Inferior parietal cortex (tissue), 1 donor: ENCODE measurements around the gene RAB42.
"Not testable (repeated sequence)": the region's sequence is repeated elsewhere in the genome, so short reads cannot be mapped to it uniquely, and the experiment has no call there.

Experiments
- DNase-seq: peaks from one replicate; pipeline ENCODE4 v3.0.0-alpha.2; 2016; ENCODE audit errors: extremely low spot score

RAB42 gene, protein sequence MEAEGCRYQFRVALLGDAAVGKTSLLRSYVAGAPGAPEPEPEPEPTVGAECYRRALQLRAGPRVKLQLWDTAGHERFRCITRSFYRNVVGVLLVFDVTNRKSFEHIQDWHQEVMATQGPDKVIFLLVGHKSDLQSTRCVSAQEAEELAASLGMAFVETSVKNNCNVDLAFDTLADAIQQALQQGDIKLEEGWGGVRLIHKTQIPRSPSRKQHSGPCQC

DNA sequence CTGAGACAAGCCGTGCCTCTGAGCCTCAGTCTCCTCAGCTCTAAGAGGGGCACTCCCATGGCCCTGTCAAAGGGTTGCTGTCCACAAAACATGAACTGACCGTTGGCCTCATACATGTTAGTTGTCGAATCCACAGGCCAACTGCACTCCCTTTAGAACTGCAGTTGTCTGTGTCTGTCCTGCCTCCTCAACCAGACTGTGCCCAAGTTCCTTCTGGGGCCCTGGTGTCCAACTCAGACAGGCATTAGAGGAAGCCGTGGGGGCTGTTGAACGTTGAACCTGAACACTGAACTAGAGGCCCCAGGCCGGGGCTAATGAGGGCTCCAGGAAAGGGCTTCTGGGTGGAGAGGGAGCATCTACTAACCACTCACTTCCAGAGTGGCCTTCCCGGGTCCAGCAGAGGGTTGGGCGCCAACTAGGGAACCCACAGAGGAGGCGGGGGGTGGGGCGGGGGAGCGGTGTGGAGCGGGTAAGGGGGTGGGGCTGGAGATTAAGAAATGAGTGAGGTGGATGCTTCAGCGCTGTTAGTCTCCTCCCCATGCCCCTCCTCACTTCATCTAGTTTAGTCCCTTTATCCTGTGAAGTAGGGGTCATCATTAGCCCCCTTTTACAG is at the start of gene RAB42:
RAB42 (plus strand) TSS at position 558 of the 613 bp plus-strand sequence. CDS start 247 bp downstream, outside the sequence.
- DNase-seq, result no peak

DNA sequence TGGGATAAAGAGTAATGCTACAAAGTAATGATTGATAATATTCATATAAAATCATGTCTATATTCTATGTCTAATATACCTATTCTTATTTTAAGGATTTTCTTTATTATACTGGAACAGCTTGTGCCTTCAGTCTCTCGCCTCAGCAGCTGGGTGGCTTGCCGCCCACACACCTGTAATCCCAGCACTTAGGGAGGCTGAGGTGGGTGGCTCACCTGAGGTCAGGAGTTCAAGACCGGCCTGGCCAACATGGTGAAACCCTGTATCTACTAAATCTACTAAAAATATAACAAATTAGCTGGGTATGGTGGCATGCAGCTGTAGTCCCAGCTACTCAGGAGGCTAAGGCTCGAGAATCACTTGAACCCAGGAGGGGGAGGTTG is 46.8 kb upstream of the RAB42 start:
- DNase-seq, result no peak

DNA sequence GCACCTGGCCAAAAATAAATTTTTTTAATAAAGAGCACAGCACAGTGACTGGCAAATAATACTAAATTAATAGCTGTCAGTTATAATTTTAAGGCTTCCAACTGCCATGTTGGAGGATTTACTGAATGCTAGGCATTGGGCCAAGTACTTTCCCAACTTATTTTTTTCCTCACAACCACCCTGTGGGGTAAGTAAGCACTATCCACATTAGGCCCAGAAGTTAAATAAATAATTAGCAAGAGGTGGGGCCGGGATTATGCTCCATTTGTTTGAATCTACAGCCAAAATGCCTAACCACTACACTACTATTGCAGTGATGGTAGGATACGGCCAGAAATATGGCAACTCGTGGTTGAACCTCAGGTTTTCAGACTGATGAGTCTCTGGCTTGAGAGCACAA is 43.7 kb upstream of the RAB42 start:
- no peak for DNase-seq

DNA sequence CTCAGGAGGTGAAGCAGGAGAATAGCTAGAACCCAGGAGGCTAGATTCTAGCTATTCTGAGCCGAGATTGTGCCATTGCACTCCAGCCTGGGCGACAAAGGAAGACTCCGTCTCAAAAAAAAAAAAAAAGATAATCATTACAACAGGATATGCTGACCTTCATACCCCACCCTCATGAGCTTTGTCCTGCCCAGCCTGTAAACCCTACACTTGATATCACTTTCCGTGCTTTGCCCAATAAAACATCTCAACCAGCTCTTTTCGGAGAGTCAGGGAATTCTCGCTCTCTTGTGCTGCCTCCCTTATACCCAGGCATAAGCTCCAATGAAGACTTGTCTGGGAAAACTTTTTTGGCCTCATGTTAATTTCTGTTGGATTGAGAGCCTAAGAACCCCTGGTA is 40.7 kb upstream of the RAB42 start:
- no peak for DNase-seq

DNA sequence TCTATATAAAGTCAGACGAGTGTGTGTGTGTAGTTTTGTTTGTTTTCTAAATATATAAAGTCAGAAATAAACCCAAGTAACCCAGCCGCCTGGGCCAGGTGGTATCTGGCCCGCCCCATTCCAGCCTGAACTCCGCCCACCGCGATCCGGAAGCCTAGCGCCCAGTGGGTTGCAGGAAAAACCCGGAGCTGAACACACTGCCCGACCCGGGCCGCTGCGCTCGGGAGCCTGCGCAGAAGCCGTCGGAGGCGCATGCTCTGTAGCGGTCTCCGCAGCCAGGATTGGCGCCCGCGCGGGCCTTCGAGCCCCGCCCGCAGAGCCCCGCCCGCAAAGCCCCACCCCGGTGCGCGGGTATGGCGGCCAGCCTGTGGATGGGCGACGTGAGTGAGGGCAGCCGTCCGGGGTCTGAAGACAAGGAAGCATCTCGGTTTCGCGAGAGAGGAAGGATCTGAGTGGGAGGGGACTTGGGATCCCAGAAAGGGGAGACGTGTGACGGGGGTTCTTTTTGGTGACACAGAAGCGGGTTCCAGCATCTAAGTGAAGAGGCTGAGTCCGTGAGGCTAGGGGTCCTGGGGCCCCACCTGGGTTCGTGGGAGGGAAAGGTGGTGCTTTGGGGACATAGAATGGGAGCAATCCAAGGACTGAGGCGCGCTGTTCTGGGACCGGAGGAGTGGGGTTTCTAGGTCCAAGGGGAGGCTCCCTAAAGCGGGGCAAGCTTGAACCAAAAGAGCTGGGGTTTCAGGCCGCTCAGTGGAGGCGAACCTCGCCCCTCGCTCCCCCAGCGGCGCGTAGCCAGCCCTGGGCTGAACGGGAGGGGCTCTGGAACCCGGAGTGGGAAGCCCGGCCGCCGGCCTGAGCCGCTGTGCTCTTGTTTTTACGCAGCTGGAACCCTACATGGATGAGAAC is 39.1 kb upstream of the RAB42 start, which contains the start of gene TRNAU1AP:
TRNAU1AP (plus strand) TSS at position 328 of the 906 bp plus-strand sequence; CDS start at position 354, 26 bp downstream.
- DNase-seq, result peak; percentile 96

DNA sequence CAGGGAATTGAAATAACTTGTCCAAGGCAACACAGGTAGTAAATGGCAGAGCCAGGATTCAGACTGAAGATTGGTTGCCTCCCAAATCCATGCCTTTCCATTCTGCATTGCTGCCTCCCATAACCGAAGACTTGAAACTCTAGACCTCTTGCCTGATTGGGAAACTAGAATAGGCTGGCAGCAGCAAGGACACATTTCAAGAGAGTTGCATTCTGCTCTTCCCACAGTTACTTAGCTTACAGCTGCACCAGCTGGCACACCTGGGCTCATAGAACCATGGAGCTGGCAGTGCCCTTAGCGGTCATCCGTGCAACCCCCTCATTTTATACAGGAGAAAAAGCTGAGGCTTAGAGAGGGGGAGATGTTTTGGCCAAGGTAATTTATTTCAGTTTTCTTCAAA is 31.2 kb upstream of the RAB42 start:
- no peak for DNase-seq

DNA sequence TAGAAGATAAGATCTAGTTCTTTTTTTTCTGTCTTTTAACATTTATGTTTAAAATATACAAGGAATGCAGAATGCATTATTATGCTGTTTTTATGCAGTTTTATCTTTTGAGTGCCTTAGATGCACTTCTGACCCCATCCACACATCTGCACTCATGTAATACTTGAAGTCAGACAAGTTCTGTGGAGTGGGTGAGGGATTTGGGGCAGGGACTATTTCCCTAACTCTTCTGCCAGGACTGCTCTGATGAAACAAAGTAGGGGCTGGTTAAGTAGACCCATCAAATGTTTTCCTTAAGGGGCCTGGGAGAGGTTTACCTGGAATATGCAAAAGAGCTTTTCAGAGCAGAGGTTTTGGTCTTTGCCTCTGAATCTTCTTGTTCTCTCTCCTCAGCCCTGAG is 27.8 kb upstream of the RAB42 start:
- no peak for DNase-seq

DNA sequence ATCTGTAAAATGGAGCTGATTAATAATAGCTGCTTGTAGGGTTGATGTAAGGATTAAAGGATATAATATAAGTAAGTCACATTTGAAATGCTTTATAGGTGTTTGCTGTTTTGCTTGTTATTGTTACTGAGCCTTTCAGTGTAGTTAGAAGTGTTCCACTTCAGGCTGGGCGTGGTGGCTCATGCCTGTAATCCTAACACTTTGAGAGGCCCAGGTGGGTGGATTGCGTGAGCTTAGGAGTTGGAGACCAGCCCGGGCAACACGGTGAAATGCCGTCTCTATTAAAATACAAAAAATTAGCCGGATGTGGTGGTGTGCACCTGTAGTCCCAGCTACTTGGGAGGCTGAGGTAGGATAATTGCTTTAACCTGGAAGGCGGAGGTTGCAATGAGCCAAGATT is 27.0 kb upstream of the RAB42 start:
- DNase-seq, result no peak

DNA sequence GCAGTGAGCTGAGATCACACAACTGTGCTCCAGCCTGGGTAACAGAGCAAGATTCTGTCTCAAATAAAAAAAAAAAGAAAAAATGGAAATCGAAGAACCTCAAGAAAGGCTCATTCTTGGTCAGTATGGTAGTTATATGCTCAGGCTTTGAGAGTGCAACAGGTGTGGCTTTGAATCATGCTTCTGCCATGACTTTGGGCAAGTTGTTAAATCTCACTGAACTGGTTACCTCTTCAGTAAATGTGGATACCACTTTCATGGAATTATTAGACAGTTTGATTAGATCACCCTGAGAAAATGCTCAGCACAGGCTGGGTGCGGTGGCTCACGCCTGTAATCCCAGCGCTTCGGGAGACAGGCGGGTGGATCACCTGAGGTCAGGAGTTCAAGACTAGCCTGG is 26.3 kb upstream of the RAB42 start:
- no peak for DNase-seq

DNA sequence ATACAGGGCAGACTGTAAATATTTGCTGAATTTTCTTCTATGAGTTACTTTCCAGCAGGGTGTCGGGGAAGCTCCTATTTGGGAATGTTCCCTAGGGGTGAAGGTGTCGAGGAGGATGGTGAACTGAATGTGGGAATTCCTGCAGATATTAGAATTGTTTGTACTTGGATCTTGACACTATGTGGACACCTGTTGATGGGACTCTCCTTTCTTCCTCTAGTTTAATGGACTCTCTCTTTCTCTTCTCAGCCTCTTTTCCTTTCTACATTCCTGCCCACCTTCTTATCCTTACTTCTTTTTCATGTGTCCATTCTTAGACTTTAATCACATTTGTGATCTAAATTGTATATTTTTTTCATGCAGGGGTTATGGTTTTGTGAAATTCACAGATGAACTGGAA is 25.1 kb upstream of the RAB42 start:
- DNase-seq, result no peak

DNA sequence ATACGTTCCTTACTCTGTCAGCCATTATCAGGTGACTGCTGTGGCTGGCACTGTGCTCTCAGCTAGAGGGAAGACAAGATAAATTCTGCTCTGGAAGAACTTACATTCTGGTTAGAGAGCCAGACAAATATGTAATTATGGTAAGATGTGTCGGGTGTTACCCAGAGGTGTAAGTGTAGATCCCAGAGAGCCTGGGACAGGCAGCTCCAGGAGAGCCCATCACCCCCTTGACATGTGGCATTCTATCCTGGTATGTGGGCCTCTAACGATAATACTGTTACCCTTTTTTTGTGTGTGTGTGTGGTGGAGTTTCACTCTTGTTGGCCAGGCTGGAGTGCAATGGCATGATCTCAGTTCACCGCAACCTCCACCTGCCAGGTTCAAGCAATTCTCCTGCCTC is 20.2 kb upstream of the RAB42 start:
- no peak for DNase-seq

DNA sequence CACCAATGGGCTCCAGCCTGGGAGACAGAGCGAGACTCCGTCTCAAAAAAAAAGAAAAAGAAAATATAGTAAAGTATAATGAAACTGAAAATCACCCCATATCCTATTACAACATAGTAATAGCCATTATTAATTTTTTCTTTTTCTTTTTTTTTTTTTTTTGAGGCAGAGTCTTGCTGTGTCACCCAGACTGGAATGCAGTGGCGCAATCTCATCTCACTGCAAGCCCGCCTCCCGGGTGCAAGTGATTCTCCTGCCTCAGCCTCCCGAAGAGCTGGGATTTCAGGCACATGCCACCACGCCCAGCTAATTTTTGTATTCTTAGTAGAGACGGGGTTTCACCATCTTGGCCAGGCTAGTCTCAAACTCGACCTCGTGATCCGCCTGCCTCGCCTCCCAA is 19.2 kb upstream of the RAB42 start:
- DNase-seq, result not testable (repeated sequence)

DNA sequence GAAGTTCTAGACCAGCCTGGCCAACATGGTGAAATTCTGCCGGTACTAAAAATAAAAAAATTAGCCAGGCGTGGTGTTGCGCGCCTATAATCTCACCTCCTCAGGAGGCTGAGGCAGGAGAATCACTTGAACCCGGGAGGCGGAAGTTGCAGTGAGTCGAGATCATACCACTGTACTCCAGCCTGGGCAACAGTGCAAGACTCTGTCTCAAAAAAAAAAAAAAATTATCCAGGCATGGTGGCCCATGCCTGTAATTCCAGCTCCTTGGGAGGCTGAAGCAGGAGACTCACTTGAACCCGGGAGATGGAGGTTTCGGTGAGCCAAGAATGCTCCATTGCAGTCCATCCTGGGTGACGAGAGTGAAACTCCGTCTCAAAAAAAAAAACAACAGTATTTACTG is 18.5 kb upstream of the RAB42 start:
- no peak for DNase-seq

DNA sequence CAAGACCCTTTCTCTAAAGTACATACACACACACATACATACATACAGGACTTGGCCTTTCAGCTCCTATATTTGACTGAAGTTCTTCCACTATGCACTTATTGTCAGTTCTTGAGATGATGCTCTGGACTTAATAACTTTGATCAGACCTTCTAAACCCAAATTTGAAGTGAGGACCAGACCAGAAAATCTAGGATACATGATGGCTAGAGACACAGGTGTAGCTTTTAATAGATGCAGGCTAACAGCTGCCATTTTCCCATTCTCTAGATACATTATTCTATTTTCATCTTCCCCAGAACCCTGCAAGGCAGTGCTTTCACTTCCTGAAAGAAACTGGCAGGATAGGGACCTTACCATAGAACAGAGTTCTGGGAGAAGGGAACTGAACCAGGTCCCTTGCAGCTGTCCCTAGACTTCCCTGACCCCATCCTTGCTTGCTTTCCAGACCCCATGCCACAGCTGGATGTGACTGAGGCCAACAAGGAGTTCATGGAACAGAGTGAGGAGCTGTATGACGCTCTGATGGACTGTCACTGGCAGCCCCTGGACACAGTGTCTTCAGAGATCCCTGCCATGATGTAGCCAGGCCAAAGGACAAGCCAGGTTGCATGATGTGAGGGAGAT is 14.9 kb upstream of the RAB42 start:
- DNase-seq, result no peak

DNA sequence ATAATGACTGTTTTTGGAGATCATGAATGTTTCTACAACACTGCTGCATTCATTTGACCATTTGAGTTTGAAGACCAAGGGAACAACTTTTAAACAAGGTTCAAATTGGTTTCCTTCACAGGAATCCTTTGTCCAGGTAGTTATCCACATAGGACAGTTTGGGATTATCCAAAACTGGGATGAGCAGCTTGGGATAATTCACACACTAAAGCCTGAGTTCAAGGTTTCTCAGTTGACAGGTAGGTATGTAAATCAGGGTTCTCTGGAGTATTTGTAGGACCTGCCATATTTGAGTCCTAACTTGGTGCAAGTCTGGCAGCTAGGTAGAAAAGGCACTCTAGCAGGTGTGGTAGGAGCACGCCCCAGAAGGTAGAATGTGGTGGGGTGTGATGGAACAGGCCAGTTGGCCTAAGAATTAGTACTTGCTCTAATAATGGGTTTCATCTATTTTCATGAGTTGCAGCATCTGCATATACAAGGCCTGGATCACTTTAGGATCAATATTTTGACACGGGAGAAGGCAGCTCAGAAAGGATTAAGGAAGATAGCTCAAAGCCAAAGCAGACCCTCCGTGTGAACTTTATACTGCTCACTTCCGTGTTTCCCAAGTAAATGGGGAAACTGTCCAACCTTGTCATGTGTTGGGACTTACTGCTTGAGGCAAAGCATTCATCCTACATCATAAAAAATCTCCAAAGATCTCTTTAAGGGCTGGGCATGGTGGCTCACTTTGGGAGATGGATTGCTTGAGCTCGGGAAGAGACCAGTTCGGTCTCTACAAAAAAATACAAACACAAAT is 14.1 kb upstream of the RAB42 start:
- DNase-seq, result no peak

DNA sequence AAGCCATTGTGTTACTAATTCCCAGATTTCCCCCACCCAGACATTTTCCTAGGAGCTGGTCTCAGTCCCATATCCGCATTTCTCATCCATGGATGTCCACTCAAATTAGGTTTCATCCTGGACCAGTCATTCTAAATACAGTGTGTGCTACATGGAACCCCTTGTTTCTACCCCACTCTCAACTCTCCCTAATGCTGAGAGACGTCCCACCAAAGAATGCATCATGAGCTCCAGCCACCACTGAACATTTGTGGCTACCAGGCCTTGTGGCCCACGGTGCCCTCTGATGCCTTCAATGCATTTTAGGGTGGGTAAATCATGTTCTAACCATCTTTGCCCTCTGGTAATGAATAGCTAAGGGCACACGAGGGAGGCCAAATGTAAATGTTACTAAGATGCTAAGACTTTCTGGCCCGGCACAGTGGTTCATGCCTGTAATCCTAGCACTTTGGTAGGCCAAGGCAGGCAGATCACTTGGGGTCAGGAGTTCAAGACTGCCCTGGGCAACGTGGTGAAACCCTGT is 13.3 kb upstream of the RAB42 start:
- DNase-seq, result no peak

DNA sequence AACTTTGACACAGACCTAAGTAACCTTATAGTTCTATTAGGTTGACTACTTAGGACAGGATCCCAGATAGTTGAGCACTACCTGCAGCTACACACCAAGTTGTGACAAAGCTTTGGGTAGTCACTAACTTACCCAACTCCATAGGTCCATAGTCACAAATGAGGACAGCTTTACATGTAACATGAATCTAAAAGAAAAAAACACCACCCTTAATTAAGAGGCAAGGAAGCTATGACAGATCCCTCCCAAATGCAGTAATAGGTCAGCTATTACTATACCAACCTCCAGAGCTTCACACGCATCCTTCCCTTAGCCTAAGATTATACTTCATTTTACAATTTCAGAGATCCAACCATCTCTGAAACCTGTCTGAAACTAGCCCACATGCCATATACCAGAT is 12.7 kb upstream of the RAB42 start:
- no peak for DNase-seq

DNA sequence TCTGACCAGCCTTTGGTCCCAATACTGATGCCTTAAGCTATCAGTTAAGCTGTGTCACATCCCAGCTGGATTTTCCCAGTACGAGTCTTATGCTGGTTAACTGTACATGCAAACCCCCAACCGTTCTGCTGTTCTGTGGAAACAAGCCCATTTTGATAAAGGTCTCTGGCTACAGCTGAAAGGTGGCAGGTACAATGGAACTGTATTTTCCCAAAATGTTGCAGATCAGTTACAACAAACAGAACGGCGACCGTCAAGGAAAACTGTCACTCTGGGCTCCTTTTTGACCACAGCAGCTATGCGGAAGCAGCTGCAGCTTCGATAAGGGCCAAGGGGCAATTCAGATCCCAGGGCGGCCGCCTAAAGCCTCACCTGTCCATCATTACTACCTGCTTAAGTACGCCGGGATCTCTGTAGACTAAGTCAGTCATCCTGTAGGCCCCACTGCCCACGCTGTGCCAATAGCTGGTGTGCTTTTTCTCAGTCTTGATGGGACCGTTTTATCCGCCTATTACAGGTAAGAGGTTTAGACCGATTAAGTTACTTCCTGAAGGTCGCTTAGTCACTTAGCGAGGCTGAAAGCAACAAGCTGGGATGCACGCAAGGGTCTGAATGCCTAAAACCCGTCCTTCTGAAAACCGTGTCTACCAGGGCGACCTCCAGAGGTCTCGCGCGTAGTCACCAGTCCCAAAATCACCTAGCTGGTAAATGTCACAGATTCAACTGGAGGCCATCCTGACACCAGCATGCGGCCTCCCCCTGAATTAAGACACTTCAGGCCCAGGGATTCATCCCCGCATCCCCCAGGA is 11.1 kb upstream of the RAB42 start:
- DNase-seq, result peak; percentile 36

DNA sequence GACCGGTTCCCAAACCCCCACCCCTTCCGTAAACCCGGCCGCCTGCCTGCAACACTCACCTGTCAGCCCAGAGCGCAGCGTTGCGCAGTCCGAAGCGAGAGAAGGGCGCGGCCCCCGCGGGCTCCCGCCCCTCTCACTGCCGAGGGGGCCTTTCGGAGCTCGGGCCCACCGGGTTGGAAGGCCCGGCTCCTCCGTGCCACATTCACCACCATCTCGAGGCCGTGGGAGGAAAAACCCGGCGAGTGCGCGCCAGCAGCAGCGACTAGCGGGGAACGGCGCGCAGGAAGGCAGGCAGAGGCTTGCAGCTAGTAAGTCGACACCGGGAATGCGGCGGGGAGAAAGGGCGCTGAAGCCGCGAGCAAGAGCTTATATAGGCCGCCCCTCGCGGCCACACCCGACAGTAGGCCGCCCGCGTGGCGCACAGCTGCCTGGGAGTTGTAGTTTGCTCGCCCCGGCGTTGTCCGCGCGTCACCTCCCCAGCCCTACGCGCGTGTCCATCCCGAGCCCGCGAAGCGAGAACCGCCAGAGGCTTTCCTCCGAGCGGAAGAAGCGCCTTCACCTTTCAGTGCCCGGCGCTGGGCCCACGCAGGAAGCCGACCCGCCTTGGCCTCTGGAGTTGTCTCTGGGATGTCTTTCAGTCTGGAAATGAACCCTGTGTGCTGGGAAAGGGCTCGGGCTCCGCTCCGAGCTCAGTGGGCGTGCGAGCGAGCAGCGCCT is 10.4 kb upstream of the RAB42 start:
- peak; percentile 96 for DNase-seq

DNA sequence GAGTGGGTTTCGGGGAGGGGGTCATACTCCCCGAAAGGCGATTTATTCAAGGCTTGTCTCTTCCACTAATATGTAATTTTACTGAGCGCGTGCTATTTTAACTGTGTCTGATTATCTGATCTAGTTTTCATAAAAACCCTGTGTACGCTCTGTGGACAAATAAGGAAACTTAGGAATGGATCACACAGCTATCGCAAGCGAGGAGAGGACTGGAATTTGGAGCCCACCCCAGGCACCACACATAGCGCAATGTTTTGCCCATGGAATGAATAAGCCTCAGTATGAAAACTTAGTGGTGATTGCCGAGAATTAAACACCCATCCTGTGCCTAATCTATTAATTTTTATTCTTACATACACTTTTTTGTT is 9.8 kb upstream of the RAB42 start:
- DNase-seq, result no peak
